PC-3 (cell line): ENCODE data around the gene C6orf89. TPM values are rescaled to one million over a fixed set of nuclear protein-coding genes. Genes with fewer than 3 reads are reported as not detected.

ENCODE experiments used
- ATAC-seq: fragments of 200-7000 bp; cut with Tn5 transposase; 2 replicates; pipeline ENCODE4 v1.9.1; 2020; ENCODE audit warnings: mild to moderate bottlenecking, moderate library complexity
- BruUV-seq: library from RNA; stranded (reverse); fragments of 400-500 nt; replicated peaks from 2 replicates; lab custom pipeline; 2021; lab: Mats Ljungman, UMichigan
- CTCF ChIA-PET: fragments of 300-600 bp; sonication (Branson Sonifier 250); formaldehyde crosslinking; loops from one replicate; lab custom pipeline; 2022; ENCODE audit warnings: antibody characterized with exemption; lab: Charles Lee
- POLR2A ChIA-PET: fragments of 300-600 bp; sonication (Branson Sonifier 250); formaldehyde crosslinking; loops from one replicate; lab custom pipeline; 2022; ENCODE audit warnings: antibody characterized with exemption; ENCODE audit not compliant: unreplicated experiment; lab: Charles Lee
- DNase-seq: peaks from one replicate; pipeline ENCODE4 v3.0.0-alpha.2; 2015
- H2AFZ ChIP-seq: fragments of 300-600 bp; sonication (generic); 2 replicates; pipeline ENCODE4 v1.6.0; 2016; ENCODE audit warnings: antibody characterized with exemption, low read length
- H3F3A ChIP-seq: fragments of 300-600 bp; sonication (generic); one replicate; pipeline ENCODE4 v1.6.0; 2017; ENCODE audit warnings: antibody characterized with exemption, low read length, control low read depth, mild to moderate bottlenecking; ENCODE audit not compliant: unreplicated experiment
- H3K27ac ChIP-seq: fragments of 300-600 bp; sonication (generic); 2 replicates; pipeline ENCODE4 v1.5.1; 2016; ENCODE audit warnings: mild to moderate bottlenecking, low read length
- H3K27me3 ChIP-seq: fragments of 300-600 bp; sonication (generic); 2 replicates; pipeline ENCODE4 v1.6.1; 2016; ENCODE audit warnings: low read length, mixed read lengths
- H3K36me3 ChIP-seq: fragments of 300-600 bp; sonication (generic); 2 replicates; pipeline ENCODE4 v1.6.1; 2016; ENCODE audit warnings: low read depth, mixed run types, low read length, mixed read lengths
- H3K4me1 ChIP-seq: fragments of 300-600 bp; sonication (generic); 2 replicates; pipeline ENCODE4 v1.5.1; 2016; ENCODE audit warnings: low read length; ENCODE audit not compliant: insufficient read depth
- H3K4me2 ChIP-seq: fragments of 300-600 bp; sonication (generic); 2 replicates; pipeline ENCODE4 v1.6.0; 2016; ENCODE audit warnings: low read length
- H3K4me3 ChIP-seq: fragments of 300-600 bp; sonication (generic); 2 replicates; pipeline ENCODE4 v1.5.1; 2016; ENCODE audit warnings: mild to moderate bottlenecking, low read length, mixed read lengths
- H3K79me2 ChIP-seq: fragments of 300-600 bp; sonication (generic); 2 replicates; pipeline ENCODE4 v1.6.1; 2017; ENCODE audit warnings: low read length, mixed read lengths
- H3K9ac ChIP-seq: fragments of 300-600 bp; sonication (generic); 2 replicates; pipeline ENCODE4 v1.6.0; 2016; ENCODE audit warnings: mild to moderate bottlenecking, low read length
- H3K9me2 ChIP-seq: fragments of 300-600 bp; sonication (generic); replicated peaks from 2 replicates; pipeline ENCODE4 v1.6.1; 2016; ENCODE audit warnings: mixed run types, low read length, mixed read lengths
- H3K9me3 ChIP-seq: fragments of 300-600 bp; sonication (generic); 2 replicates; pipeline ENCODE4 v1.6.1; 2016; ENCODE audit warnings: low read length, mixed read lengths
- H4K20me1 ChIP-seq: fragments of 300-600 bp; sonication (generic); 2 replicates; pipeline ENCODE4 v1.6.1; 2016; ENCODE audit warnings: low read length, mixed read lengths
- EZH2 ChIP-seq: fragments of 300-600 bp; sonication (generic); IDR thresholded peaks from one replicate; pipeline ENCODE4 v1.6.1; 2017; ENCODE audit warnings: antibody characterized with exemption, mild to moderate bottlenecking, low read length; ENCODE audit not compliant: unreplicated experiment
- EZH2phosphoT487 ChIP-seq: fragments of 300-600 bp; sonication (generic); IDR thresholded peaks from 2 replicates; pipeline ENCODE4 v1.6.1; 2018; ENCODE audit warnings: mild to moderate bottlenecking, antibody characterized with exemption, low read length, borderline replicate concordance
- intact Hi-C: fragments of 100-400 bp; cut with micrococcal nuclease; formaldehyde crosslinking; loops from 2 replicates; pipeline ENCODE4 v1.9.0; 2023
- total RNA-seq: library from RNA; depleted of rRNA; stranded (reverse); fragments of >200 nt; gene quantifications from 2 replicates; pipeline ENCODE4 v1.2.3, GENCODE V29; 2014
- TF ChIP-seq, protein P1 (sequence below): fragments of 300-600 bp; sonication (generic); conservative IDR thresholded peaks from 2 replicates; pipeline ENCODE4 v1.5.1; 2017; ENCODE audit warnings: antibody characterized with exemption, low read depth, mild to moderate bottlenecking, low read length

C6orf89 gene
- total RNA-seq, 1 experiment from 2014 or later, result 27.8 TPM

DNA sequence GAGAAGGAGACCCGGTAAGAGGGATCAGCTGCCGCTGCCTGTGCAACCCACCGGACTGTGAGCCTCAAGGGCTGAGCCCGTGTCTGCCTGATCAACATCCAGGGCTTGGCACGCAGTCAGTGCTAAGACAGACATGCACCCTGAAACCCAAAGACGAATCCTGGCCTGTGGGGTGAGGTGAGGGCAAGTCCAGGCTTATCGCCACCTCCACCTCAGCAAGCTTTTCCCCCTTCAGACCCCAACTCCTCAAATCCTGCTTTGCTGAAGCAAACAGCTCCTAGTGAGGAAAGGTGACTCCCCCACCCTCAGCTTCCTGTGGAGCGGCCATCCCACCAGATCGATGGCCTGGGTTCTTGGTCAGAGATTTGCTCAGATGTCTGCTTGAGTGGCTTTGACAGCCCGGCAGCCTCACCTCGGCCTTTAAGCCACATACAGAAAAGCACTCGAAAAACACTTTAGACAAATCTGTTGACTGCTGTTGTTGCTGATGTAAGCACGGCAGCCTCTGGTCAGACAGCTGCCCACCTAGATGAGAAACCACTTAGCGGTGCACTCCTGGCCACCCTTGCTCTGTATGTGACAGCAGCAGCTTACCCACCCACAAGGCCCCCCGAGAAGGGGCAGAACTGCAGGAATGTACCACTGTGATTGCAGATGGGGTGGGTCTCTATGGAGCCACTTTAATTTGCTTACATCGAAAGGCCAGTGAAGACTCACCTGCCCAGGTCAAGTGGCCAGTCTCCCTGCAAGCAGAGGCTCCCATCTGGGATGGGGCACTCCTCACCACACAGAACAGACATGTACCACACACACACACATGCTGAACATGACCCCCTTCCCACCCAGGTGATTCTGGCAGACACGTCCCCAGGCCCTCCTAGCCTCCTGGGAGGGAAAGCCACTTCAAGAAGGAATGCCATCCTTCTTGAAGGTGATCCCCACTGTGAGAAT lies 85.4 kb downstream of the C6orf89 start:
- Histone ChIP-seq H3K9me2 (no peaks in the 10 kb centered on the region), H3K4me1 (no peaks in the 10 kb centered on the region), H2AFZ (no peak overlapping the region), H3K79me2 (no peaks in the 10 kb centered on the region), H3K9me3 (no peaks in the 10 kb centered on the region), H3K4me3 (no peak overlapping the region), H3F3A (no peaks in the 10 kb centered on the region), H3K27ac (no peak overlapping the region), H3K36me3 (peaks cover 85% of the 10 kb centered on the region), H3K27me3 (no peaks in the 10 kb centered on the region), H3K4me2 (no peak overlapping the region), H3K9ac (no peak overlapping the region), H4K20me1 (no peaks in the 10 kb centered on the region)
- ATAC-seq (no peak), DNase-seq (no peak)
- no TSS peak for BruUV-seq
- TF ChIP-seq EZH2 (no peak), EZH2phosphoT487 (no peak)
- TF ChIP-seq, protein P1, sequence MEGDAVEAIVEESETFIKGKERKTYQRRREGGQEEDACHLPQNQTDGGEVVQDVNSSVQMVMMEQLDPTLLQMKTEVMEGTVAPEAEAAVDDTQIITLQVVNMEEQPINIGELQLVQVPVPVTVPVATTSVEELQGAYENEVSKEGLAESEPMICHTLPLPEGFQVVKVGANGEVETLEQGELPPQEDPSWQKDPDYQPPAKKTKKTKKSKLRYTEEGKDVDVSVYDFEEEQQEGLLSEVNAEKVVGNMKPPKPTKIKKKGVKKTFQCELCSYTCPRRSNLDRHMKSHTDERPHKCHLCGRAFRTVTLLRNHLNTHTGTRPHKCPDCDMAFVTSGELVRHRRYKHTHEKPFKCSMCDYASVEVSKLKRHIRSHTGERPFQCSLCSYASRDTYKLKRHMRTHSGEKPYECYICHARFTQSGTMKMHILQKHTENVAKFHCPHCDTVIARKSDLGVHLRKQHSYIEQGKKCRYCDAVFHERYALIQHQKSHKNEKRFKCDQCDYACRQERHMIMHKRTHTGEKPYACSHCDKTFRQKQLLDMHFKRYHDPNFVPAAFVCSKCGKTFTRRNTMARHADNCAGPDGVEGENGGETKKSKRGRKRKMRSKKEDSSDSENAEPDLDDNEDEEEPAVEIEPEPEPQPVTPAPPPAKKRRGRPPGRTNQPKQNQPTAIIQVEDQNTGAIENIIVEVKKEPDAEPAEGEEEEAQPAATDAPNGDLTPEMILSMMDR, result no peak
- intact Hi-C loops, result no loop called here
- ChIA-PET POLR2A (no interaction called here), CTCF (no interaction called here)

DNA sequence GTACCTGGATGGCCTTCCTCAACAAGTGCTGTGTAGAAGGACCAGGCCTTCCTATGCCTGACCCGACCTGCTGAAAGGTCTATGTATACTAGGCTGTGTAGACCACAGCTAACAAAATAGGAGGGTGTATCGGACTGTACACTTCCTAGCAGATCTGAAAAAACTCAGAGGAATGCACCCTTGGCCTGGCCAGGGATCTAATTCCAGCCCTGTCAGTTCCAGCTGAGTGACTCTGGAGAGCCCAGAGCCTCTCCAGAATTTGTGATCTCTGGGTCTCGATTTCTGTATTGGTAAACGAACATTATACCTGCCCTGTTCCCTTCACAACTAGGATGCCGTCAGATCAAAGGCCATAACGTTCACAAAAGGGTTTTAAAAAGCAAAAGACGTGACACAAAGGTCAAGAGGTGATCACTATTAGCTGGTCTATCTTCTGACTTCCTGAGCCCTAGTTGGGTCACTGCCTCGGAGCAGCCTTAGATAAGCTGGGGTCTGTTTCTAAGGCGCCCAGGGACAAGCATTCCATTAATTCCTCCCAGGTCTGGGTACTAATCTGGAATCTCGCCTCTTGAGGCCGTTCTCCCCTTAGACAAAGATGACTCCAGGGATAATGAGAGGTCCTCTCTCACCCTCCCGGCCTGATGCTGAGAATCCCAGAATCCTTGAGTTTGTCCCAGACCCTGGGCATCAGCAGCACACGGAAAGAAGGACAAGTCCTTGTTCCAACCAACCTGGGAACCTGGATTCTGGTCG lies 86.3 kb downstream of the C6orf89 start:
- H3K36me3 ChIP-seq, result peaks cover 94% of the 10 kb centered on the region
- CTCF ChIA-PET, result no interaction called here

More for the DNA sequence above, 86.3 kb downstream of the C6orf89 start:
- no peaks in the 10 kb centered on the region for H3K9me3 ChIP-seq
- no peak overlapping the region for H3K4me2 ChIP-seq
- H3K79me2 ChIP-seq, result no peaks in the 10 kb centered on the region
- no TSS peak for BruUV-seq
- no peaks in the 10 kb centered on the region for H4K20me1 ChIP-seq
- no peaks in the 10 kb centered on the region for H3K9me2 ChIP-seq
- no peaks in the 10 kb centered on the region for H3K27me3 ChIP-seq
- H3K9ac ChIP-seq, result no peak overlapping the region
- no peak overlapping the region for H3K4me3 ChIP-seq
- no peak for TF ChIP-seq EZH2
- TF ChIP-seq EZH2phosphoT487, result no peak
- TF ChIP-seq, protein P1, result no peak
- no peaks in the 10 kb centered on the region for H3K4me1 ChIP-seq
- no peaks in the 10 kb centered on the region for H3F3A ChIP-seq
- DNase-seq (no peak), ATAC-seq (no peak)
- no peak overlapping the region for H3K27ac ChIP-seq
- POLR2A ChIA-PET, result no interaction called here
- H2AFZ ChIP-seq, result no peak overlapping the region
- intact Hi-C loops, result no loop called here
